Renal pelvis (tissue), 4 donors: ENCODE results near the gene ELMO3. TPM values are rescaled to one million over a fixed set of nuclear protein-coding genes. Genes with fewer than 3 reads are reported as not detected.
A peak's percentile ranks its signal among the peaks of the same experiment; 100 is the strongest.

Experiments
- DNase-seq: peaks from one replicate; pipeline ENCODE4 v3.0.0-alpha.2; 2013
- polyA plus RNA-seq, 3 donors: library from polyadenylated mRNA; unstranded; fragments of 120-200 nt; gene quantifications; one replicate each; pipeline ENCODE4 v1.2.1, GENCODE V29; 2013; ENCODE audit not compliant: insufficient read length in 3 of 3

The ELMO3 gene
- polyA plus RNA-seq, 3 donors, result 6.7 to 7.0 (median 6.9) TPM

GRCh38 chr16:67180166-67180565 lies 18.8 kb upstream of the ELMO3 start:
- DNase-seq, result no peak

GRCh38 chr16:67181346-67181745 lies 17.6 kb upstream of the ELMO3 start:
- no peak for DNase-seq

- no peak for DNase-seq
Measured at GRCh38 chr16:67182288-67182687, 16.6 kb upstream of the ELMO3 start.

GRCh38 chr16:67183284-67183626 lies 15.7 kb upstream of the ELMO3 start:
- DNase-seq, result no peak

- DNase-seq, result peak; percentile 97
Measured at GRCh38 chr16:67183627-67184452, 15.1 kb upstream of the ELMO3 start, which contains the start of gene MATCAP1. Gene MATCAP1 (minus strand): TSS chr16:67183963. CDS start chr16:67180610, 3,353 bp downstream.

GRCh38 chr16:67184453-67184994 lies 14.4 kb upstream of the ELMO3 start:
- DNase-seq, result no peak

GRCh38 chr16:67184995-67185650 lies 13.8 kb upstream of the ELMO3 start:
- DNase-seq, result peak; percentile 91

GRCh38 chr16:67185651-67186134 lies 13.2 kb upstream of the ELMO3 start:
- DNase-seq, result no peak

GRCh38 chr16:67186550-67186950 lies 12.4 kb upstream of the ELMO3 start:
- DNase-seq, result no peak

GRCh38 chr16:67187175-67187890 lies 11.6 kb upstream of the ELMO3 start:
- no peak for DNase-seq

- DNase-seq, result no peak
Measured at GRCh38 chr16:67188323-67188722, 10.6 kb upstream of the ELMO3 start.

GRCh38 chr16:67188798-67189197 lies 10.1 kb upstream of the ELMO3 start:
- no peak for DNase-seq

GRCh38 chr16:67190041-67190440 lies 8.9 kb upstream of the ELMO3 start, which contains the start of gene EXOC3L1:
Gene EXOC3L1 (minus strand): TSS chr16:67190136. CDS start chr16:67189676, 460 bp downstream.
- no peak for DNase-seq

GRCh38 chr16:67190448-67191399 lies 8.2 kb upstream of the ELMO3 start:
- no peak for DNase-seq

- DNase-seq, result no peak
Measured at GRCh38 chr16:67191411-67191994, 7.4 kb upstream of the ELMO3 start.

- DNase-seq, result peak; percentile 91
Measured at GRCh38 chr16:67191995-67192681, 6.8 kb upstream of the ELMO3 start, which contains the start of gene E2F4. Gene E2F4 (plus strand): TSS chr16:67192155. CDS start chr16:67192228, 73 bp downstream.

- no peak for DNase-seq
Measured at GRCh38 chr16:67192781-67193361, 6.1 kb upstream of the ELMO3 start.

- DNase-seq, result no peak
Measured at GRCh38 chr16:67193536-67193935, 5.4 kb upstream of the ELMO3 start.

- DNase-seq, result no peak
Measured at GRCh38 chr16:67194260-67194659, 4.7 kb upstream of the ELMO3 start.
